B cell (primary cell): ENCODE results near the gene MARCHF3. TPM values are rescaled to one million over a fixed set of nuclear protein-coding genes. Genes with fewer than 3 reads are reported as not detected.

Source experiments
- ATAC-seq: fragments of 200-7000 bp; cut with Tn5 transposase; one replicate; pipeline ENCODE4 v1.10.0; 2021; ENCODE audit warnings: low read depth, mild to moderate bottlenecking, moderate number of reproducible peaks, moderate library complexity
- CTCF ChIA-PET: fragments of 350-600 bp; sonication (Branson Sonifier 250); formaldehyde crosslinking; loops from one replicate; lab custom pipeline; 2021; ENCODE audit warnings: antibody characterized with exemption, inconsistent platforms; lab: Charles Lee
- POLR2A ChIA-PET: fragments of 350-600 bp; sonication (Branson Sonifier 250); formaldehyde crosslinking; loops from one replicate; lab custom pipeline; 2021; ENCODE audit warnings: antibody characterized with exemption; lab: Charles Lee
- DNase-seq: peaks from one replicate; pipeline ENCODE4 v3.0.0; 2013
- H2AFZ ChIP-seq: 2 replicates; pipeline ENCODE4 v1.6.1; 2012; ENCODE audit warnings: mild to moderate bottlenecking, low read depth, low read length; ENCODE audit not compliant: insufficient read depth, poor library complexity, severe bottlenecking
- H3K27ac ChIP-seq, 2 donors: 1 replicate in 1 of 2; 2 replicates in 1 of 2; pipeline ENCODE4 v1.5.1; 2012 to 2013; ENCODE audit warnings: low read length in 2 of 2, mild to moderate bottlenecking in 2 of 2, moderate library complexity in 1 of 2
- H3K27me3 ChIP-seq, 4 experiments: fragments of 200-600 bp in 1 of 4; sonication (generic) in 1 of 4; replicated peaks in 1 of 4; 1 replicate in 2 of 4; 2 replicates in 2 of 4; pipeline versions ENCODE4 v1.6.1 to v1.7.0; 2013 to 2016; ENCODE audit warnings: low read length in 3 of 4, mild to moderate bottlenecking in 2 of 4, mixed read lengths in 1 of 4, moderate library complexity in 1 of 4; ENCODE audit not compliant: insufficient read depth in 4 of 4, control insufficient read depth in 3 of 4; ENCODE audit errors: control extremely low read depth in 1 of 4
- H3K36me3 ChIP-seq, 2 experiments: replicated peaks in 1 of 2; 1 replicate in 1 of 2; 2 replicates in 1 of 2; pipeline versions ENCODE4 v1.6.1 to v1.7.1; 2013; ENCODE audit warnings: low read length in 1 of 2; ENCODE audit not compliant: insufficient read depth in 2 of 2, control insufficient read depth in 1 of 2; ENCODE audit errors: control extremely low read depth in 1 of 2, extremely low read depth in 1 of 2
- H3K4me1 ChIP-seq, 2 donors: fragments of 200-600 bp in 1 of 2; sonication (generic) in 1 of 2; 1 replicate in 1 of 2; 2 replicates in 1 of 2; pipeline versions ENCODE4 v1.5.1 to v1.6.1; 2013 to 2017; ENCODE audit warnings: low read length in 2 of 2; ENCODE audit not compliant: control insufficient read depth in 2 of 2, insufficient read depth in 2 of 2
- H3K4me2 ChIP-seq: replicated peaks from 2 replicates; pipeline ENCODE3; 2012; ENCODE audit warnings: mild to moderate bottlenecking, low read depth, low read length; ENCODE audit not compliant: poor library complexity, severe bottlenecking
- H3K4me3 ChIP-seq, 5 experiments: fragments of 200-600 bp in 1 of 5; sonication (generic) in 1 of 5; 1 replicate in 3 of 5; 2 replicates in 2 of 5; pipeline versions ENCODE4 v1.5.1 to v1.7.0; 2011 to 2016; ENCODE audit warnings: low read length in 4 of 5, mild to moderate bottlenecking in 4 of 5, low read depth in 2 of 5, control low read depth in 1 of 5, moderate library complexity in 1 of 5; ENCODE audit not compliant: insufficient read depth in 1 of 5; ENCODE audit errors: control extremely low read depth in 1 of 5, extremely low read depth in 1 of 5
- H3K79me2 ChIP-seq: fragments of 200-600 bp; sonication (generic); one replicate; pipeline ENCODE4 v1.6.0; 2016; ENCODE audit warnings: low read length; ENCODE audit not compliant: control insufficient read depth, insufficient read depth
- H3K9ac ChIP-seq: fragments of 200-600 bp; sonication (generic); 2 replicates; pipeline ENCODE4 v1.6.1; 2017; ENCODE audit warnings: mild to moderate bottlenecking, low read length, moderate library complexity
- H3K9me3 ChIP-seq, 3 donors: one replicate each; pipeline versions ENCODE4 v1.6.1 to v1.7.1; 2013; ENCODE audit warnings: low read length in 2 of 3; ENCODE audit not compliant: control insufficient read depth in 2 of 3, insufficient read depth in 1 of 3; ENCODE audit errors: control extremely low read depth in 1 of 3
- H4K20me1 ChIP-seq: 2 replicates; pipeline ENCODE4 v1.6.0; 2012; ENCODE audit warnings: mild to moderate bottlenecking, low read length; ENCODE audit not compliant: insufficient read depth, control insufficient read depth, poor library complexity, severe bottlenecking
- H3K27ac Mint-ChIP-seq: one replicate; pipeline ENCODE4 v1.8.0; 2021; ENCODE audit warnings: mixed read lengths
- H3K27me3 Mint-ChIP-seq: one replicate; pipeline ENCODE4 v1.8.0; 2021; ENCODE audit warnings: mixed read lengths
- H3K4me1 Mint-ChIP-seq: one replicate; pipeline ENCODE4 v1.8.0; 2021; ENCODE audit warnings: mixed read lengths
- H3K4me3 Mint-ChIP-seq: one replicate; pipeline ENCODE4 v1.8.0; 2021; ENCODE audit warnings: mixed read lengths
- H3K9me3 Mint-ChIP-seq: one replicate; pipeline ENCODE4 v1.8.0; 2022; ENCODE audit warnings: mixed read lengths; ENCODE audit not compliant: insufficient read depth
- CTCF ChIP-seq: fragments of 200-600 bp; IDR thresholded peaks from one replicate; pipeline ENCODE4 v1.8.0; 2022; ENCODE audit warnings: antibody characterized with exemption, mild to moderate bottlenecking
- EZH2 ChIP-seq: IDR thresholded peaks from 2 replicates; pipeline ENCODE4 v1.6.1; 2012; ENCODE audit warnings: borderline replicate concordance, low read depth, mild to moderate bottlenecking, moderate library complexity, low read length; ENCODE audit not compliant: insufficient read depth, poor library complexity, severe bottlenecking
- WGBS: methylation state at CpG from one replicate; pipeline ENCODE4 v1.1.5; 2013; ENCODE audit warnings: missing lambda C conversion rate; ENCODE audit not compliant: insufficient coverage; 5-methylcytosine and 5-hydroxymethylcytosine counted together
- intact Hi-C: fragments of 100-400 bp; cut with micrococcal nuclease; formaldehyde crosslinking; loops from one replicate; pipeline ENCODE4 v1.10.0; 2022
- polyA plus RNA-seq: library from polyadenylated mRNA; depleted of rRNA; stranded (reverse); fragments of >200 nt; gene quantifications from 2 replicates; pipeline ENCODE4 v1.2.3, GENCODE V29; 2012
- total RNA-seq, 2 donors: library from RNA; stranded (reverse); fragments of 120-200 nt in 1 of 2; gene quantifications; 1 replicate in 1 of 2; 2 replicates in 1 of 2; pipeline versions ENCODE4 v1.2.3 to v1.2.4, GENCODE V29; 2013 to 2022

The MARCHF3 gene
- total and polyA plus RNA-seq, 2 donors (not counting 1 experiment from before 2014, with no cell fraction given), result 31.6 to 35.0 TPM

- TF ChIP-seq EZH2 (no peak), CTCF (no peak)
- H3K9me3 Mint-ChIP-seq, result no peaks in the 10 kb centered on the region
- no peaks in the 10 kb centered on the region for H4K20me1 ChIP-seq
- H3K9ac ChIP-seq, result peak overlapping the region; percentile 35
- peak overlapping the region; percentile 96 for H3K27ac Mint-ChIP-seq
- H3K27me3 Mint-ChIP-seq, result no peaks in the 10 kb centered on the region
- peak overlapping the region in 1 of 5 experiments; percentile 31 for H3K4me3 ChIP-seq
- no peak overlapping the region for H2AFZ ChIP-seq
- CTCF ChIA-PET, result interaction anchor here (1.0 to 1.5 kb wide), 2 partner anchors 29 to 178 kb away, joined by 3 to 4 read pairs; no protein-coding TSS in a partner anchor
- no peaks in the 10 kb centered on the region for H3K27me3 ChIP-seq
- peaks cover 23 to 26% of the 10 kb centered on the region in 2 donors for H3K4me1 ChIP-seq
- peaks cover 0 to 18% (median 0%) of the 10 kb centered on the region in 3 donors for H3K9me3 ChIP-seq
- DNase-seq (no peak), ATAC-seq (no peak)
- H3K4me3 Mint-ChIP-seq, result peak overlapping the region; percentile 69
- peaks cover 40% of the 10 kb centered on the region for H3K4me1 Mint-ChIP-seq
- POLR2A ChIA-PET, result no interaction called here
- H3K4me2 ChIP-seq, result peak overlapping the region; percentile 66
- H3K27ac ChIP-seq, result peak overlapping the region; percentile 50 to 76
- intact Hi-C loops, result no loop called here
- no peaks in the 10 kb centered on the region for H3K36me3 ChIP-seq
- 93% methylated on average over 7 of the region's 7 CpGs for WGBS
- no peaks in the 10 kb centered on the region for H3K79me2 ChIP-seq
Measured at GRCh38 chr5:126852841-126853271, 177.5 kb downstream of the MARCHF3 start.

GRCh38 chr5:126852091-126852571 is 178.2 kb downstream of the MARCHF3 start:
- no peaks in the 10 kb centered on the region for H3K27me3 Mint-ChIP-seq
- peak overlapping the region; percentile 66 for H2AFZ ChIP-seq
- no peaks in the 10 kb centered on the region for H3K27me3 ChIP-seq
- H3K4me1 ChIP-seq, result peaks cover 23 to 29% of the 10 kb centered on the region in 2 donors
- intact Hi-C loops, result no loop called here
- H3K27ac ChIP-seq, result peak overlapping the region; percentile 50 to 76
- 58% methylated on average over 2 of the region's 4 CpGs for WGBS
- peak overlapping the region; percentile 35 for H3K9ac ChIP-seq
- ATAC-seq, result peak; percentile 95
- POLR2A ChIA-PET, result no interaction called here
- peak overlapping the region; percentile 66 for H3K4me2 ChIP-seq
- H3K9me3 ChIP-seq, result peaks cover 0 to 18% (median 0%) of the 10 kb centered on the region in 3 donors
- peak overlapping the region; percentile 96 for H3K27ac Mint-ChIP-seq
- no peaks in the 10 kb centered on the region for H3K36me3 ChIP-seq
- DNase-seq, result peak; percentile 49
- peak overlapping the region; percentile 69 for H3K4me3 Mint-ChIP-seq
- CTCF ChIA-PET, result no interaction called here
- TF ChIP-seq CTCF (no peak), EZH2 (no peak)
- no peaks in the 10 kb centered on the region for H3K79me2 ChIP-seq
- peaks cover 46% of the 10 kb centered on the region for H3K4me1 Mint-ChIP-seq
- H3K4me3 ChIP-seq, result peak overlapping the region in 3 of 5 experiments; percentile 15 to 31 (median 15)
- H4K20me1 ChIP-seq, result no peaks in the 10 kb centered on the region
- no peaks in the 10 kb centered on the region for H3K9me3 Mint-ChIP-seq
